ENCODE data around the gene MSH6. TPM values are rescaled to one million over a fixed set of nuclear protein-coding genes. Genes with fewer than 3 reads are reported as not detected.

Gene MSH6
- total RNA-seq, 1 experiment from 2014 or later: 98.0 TPM

- Histone ChIP-seq H3K36me3 (ENCODE audit: control insufficient read depth, insufficient read depth, low read length) (peaks cover 63% of the 10 kb centered on the region), H3K27ac (ENCODE audit: low read length) (no peak overlapping the region), H3K4me3 (ENCODE audit: low read depth in 2 of 2, low read length in 2 of 2) (no peak overlapping the region), H3K4me1 (ENCODE audit: control insufficient read depth, insufficient read depth, low read length) (no peaks in the 10 kb centered on the region), H3K9me3 (ENCODE audit: control insufficient read depth, insufficient read depth, low read depth, low read length) (no peaks in the 10 kb centered on the region), H3K27me3 (ENCODE audit: control insufficient read depth, insufficient read depth, low read length) (no peaks in the 10 kb centered on the region)
- ATAC-seq (no peak), DNase-seq (ENCODE audit: low read depth, low spot score) (no peak)
- intact Hi-C loops (cut with micrococcal nuclease; ENCODE audit: unreplicated experiment) (no loop called here), in situ Hi-C loops (cut with HindIII; ENCODE audit: low pct_unique_long_range_greater_than_20kb, low sequenced_read_pairs) (no loop called here)
- no peak for TF ChIP-seq TCF7L2 (IDR thresholded peaks at IDR 0.05; ENCODE audit: low read depth, low read length)
- TF ChIP-seq CTCF (IDR thresholded peaks at IDR 0.05): no peak
- no peak for TF ChIP-seq POLR2AphosphoS5 (IDR thresholded peaks at IDR 0.05; ENCODE audit: low read depth, low read length)
- no peak for TF ChIP-seq REST (IDR thresholded peaks at IDR 0.05; ENCODE audit: insufficient read depth in 1 of 2, low read depth in 2 of 2, low read length in 1 of 2)
- POLR2A ChIA-PET: interaction anchor here (0.7 kb wide), 1 partner anchor 22 kb away, joined by 3 read pairs; no protein-coding TSS in a partner anchor
- BruUV-seq (replicated peaks): no TSS peak
- CTCF ChIA-PET: no interaction called here
Observed at GRCh38 chr2:47805850-47806249, 22.9 kb downstream of the MSH6 start.

GRCh38 chr2:47808614-47809013 lies 25.7 kb downstream of the MSH6 start:
- POLR2A ChIA-PET: no interaction called here
- in situ Hi-C loops (cut with HindIII; ENCODE audit: low pct_unique_long_range_greater_than_20kb, low sequenced_read_pairs) (no loop called here), intact Hi-C loops (cut with micrococcal nuclease; ENCODE audit: unreplicated experiment) (no loop called here)
- Histone ChIP-seq H3K4me1 (ENCODE audit: control insufficient read depth, insufficient read depth, low read length) (no peaks in the 10 kb centered on the region), H3K9me3 (ENCODE audit: control insufficient read depth, insufficient read depth, low read depth, low read length) (no peaks in the 10 kb centered on the region), H3K36me3 (ENCODE audit: control insufficient read depth, insufficient read depth, low read length) (peaks cover 71% of the 10 kb centered on the region), H3K27me3 (ENCODE audit: control insufficient read depth, insufficient read depth, low read length) (no peaks in the 10 kb centered on the region), H3K27ac (ENCODE audit: low read length) (no peak overlapping the region), H3K4me3 (ENCODE audit: low read depth in 2 of 2, low read length in 2 of 2) (no peak overlapping the region)
- CTCF ChIA-PET: no interaction called here
- BruUV-seq (replicated peaks): no TSS peak
- TF ChIP-seq POLR2AphosphoS5 (IDR thresholded peaks at IDR 0.05; ENCODE audit: low read depth, low read length) (no peak), TCF7L2 (IDR thresholded peaks at IDR 0.05; ENCODE audit: low read depth, low read length) (no peak), CTCF (IDR thresholded peaks at IDR 0.05) (no peak), SIN3A (IDR thresholded peaks at IDR 0.05; ENCODE audit: borderline replicate concordance, insufficient read depth, low read depth, low read length) (no peak), REST (IDR thresholded peaks at IDR 0.05; ENCODE audit: insufficient read depth in 1 of 2, low read depth in 2 of 2, low read length in 1 of 2) (no peak)
- ATAC-seq: no peak
- DNase-seq (ENCODE audit: low read depth, low spot score): no peak
